Keratinocyte (primary cell): Measurements from ENCODE around the gene TRPV4.

Experiments used
- CTCF ChIP-seq, 3 experiments: IDR thresholded peaks in 1 of 3; conservative IDR thresholded peaks in 1 of 3; optimal IDR thresholded peaks in 1 of 3; 2 replicates in 2 of 3; 3 replicates in 1 of 3; pipeline versions ENCODE3 to v1.5.1; 2011; ENCODE audit warnings: low read length in 3 of 3, mild to moderate bottlenecking in 3 of 3, moderate library complexity in 2 of 3, control low read depth in 1 of 3, inconsistent platforms in 1 of 3; ENCODE audit not compliant: insufficient read depth in 2 of 3; ENCODE audit errors: extremely low read depth in 1 of 3
- EZH2 ChIP-seq: IDR thresholded peaks from one replicate; pipeline ENCODE4 v1.6.1; 2012; ENCODE audit warnings: inconsistent platforms, mild to moderate bottlenecking, low read length, moderate library complexity

DNA sequence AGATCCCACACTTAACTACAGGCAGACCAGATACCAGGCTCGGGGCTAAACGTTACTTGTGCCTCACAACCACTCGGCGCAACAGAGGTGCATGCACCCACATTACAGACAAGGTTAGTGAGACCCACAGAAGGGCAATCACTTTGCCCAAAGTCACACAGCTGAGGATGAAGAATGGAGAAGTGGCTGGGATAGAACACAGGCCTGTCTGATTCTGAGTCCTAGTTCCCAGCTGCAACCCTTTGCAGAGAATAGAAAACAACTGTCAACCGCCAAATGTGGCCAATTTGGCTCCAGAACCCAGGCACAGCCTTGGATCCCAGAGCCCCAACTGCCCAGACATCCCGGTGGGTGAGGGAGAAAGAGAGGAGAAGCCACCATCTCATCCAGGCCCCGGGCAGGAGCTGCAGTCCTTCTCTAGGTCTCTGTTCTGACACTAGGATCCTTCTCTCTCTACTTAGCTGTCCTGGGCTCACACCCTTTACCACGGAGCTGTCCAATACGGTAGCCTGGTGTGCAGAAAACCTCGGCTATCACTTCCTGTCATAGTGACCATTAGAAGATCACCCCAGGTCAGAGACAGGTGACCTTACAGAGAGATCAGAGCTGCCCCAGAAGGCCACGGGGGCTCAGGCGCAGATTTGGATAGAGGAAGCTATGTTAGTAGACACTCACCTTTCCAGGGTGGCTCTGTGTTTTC lies 60.4 kb downstream of the TRPV4 start:
- TF ChIP-seq CTCF (optimal IDR thresholded peaks at IDR 0.05 in 1 of 3, IDR thresholded peaks at IDR 0.05 in 1 of 3, conservative IDR thresholded peaks at IDR 0.05 in 1 of 3; ENCODE audit: extremely low read depth in 1 of 3, insufficient read depth in 2 of 3, low read length in 3 of 3) (no peak), EZH2 (no peak)
